GM21576 (cell line): Measurements from ENCODE around the gene SDR39U1.

Source experiments
- ATAC-seq: cut with Tn5 transposase; IDR thresholded peaks from one replicate; pipeline ENCODE4 v1.9.1; 2021; ENCODE audit warnings: mild to moderate bottlenecking, moderate library complexity; ENCODE audit not compliant: unreplicated experiment

Gene SDR39U1

GRCh38 chr14:24430143-24430681 lies 12.4 kb downstream of the SDR39U1 start:
- ATAC-seq = peak; percentile 51

GRCh38 chr14:24429395-24430142 lies 13.0 kb downstream of the SDR39U1 start, which contains the start of the genes CBLN3 and KHNYN:
TSS of gene CBLN3 (minus strand) at chr14:24429668. CDS start at chr14:24429054, 614 bp downstream.
TSS of gene KHNYN (plus strand) at chr14:24429954. CDS start at chr14:24430731, 777 bp downstream.
- peak; percentile 86 for ATAC-seq

- ATAC-seq = no peak
These were observed 13.8 kb downstream of the SDR39U1 start for GRCh38 chr14:24428628-24429394.

DNA sequence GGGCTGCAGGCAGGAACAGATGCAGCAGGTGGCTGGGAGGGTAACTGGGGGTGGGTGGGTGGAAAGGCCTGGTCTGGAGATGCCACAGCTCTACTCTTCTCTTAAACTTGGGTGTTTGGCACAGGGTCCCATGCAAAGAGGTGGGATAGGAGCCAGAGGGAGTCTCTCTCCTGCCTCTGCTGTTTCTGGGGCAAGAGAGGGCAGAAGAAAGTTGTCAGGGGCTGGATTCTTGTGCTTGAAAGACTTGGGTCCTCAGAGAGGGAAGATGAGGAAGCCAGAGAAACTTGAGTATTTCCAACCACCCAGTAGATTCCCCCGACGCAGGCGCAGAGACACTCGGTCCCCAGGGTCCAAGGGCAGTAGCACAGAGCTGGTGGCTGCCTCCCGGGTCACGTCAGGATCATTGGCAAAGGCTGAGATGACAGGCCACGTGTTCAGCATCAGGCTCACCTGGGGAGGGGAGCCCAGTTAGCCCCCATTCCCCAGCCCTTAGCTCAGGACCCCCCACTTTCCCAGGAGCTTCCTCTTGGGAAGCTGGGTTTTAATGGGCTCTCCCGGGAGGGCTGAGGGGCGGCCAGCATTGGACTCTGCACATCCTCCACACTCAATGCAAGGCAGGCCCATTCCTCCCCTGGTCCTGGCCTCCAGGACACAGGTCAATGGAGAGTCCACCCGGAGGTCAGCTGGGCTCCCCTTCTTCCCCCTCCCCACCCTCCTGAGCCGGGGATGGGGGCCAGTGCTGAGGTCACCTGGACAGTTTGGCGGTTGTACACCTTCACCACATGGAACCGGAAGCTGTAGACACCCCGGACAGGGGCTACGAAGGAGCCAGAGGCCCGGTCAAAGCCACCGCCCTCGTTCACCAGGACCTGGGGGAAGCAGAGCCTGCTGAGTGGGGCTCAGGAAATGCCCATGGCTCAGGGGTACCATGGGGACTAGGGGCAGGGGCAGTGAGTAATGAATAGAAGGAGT lies 14.8 kb downstream of the SDR39U1 start:
- ATAC-seq = no peak

DNA sequence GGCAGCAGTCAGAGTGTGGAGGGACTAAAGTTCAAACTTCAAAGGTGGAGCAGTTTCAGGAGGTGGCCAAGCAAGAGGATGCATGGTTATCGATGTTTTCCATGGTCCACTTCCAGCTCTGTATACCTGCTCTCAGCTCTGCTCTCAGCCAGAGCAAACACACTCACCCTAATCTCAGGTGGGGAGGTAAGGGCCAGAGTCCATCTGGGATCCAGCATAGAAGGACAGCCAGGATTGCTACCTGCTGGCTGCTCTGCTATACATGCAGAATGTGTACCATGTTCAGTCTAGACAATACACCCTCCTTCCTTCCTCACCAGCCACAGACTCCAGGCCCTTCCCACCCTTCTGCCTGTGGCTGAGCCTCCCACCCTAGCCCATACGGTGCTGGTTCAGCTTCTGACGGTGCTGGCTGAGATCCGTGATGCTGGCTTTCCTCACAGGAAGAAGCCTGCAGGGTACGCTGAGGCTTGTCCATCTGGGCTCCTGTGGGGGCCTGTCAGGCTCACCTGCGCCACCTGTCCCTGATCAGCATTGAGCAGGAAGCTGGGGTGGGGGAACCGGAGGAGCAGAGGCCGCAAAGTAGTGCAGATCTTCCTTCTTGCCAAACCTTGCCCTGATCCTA lies 15.6 kb downstream of the SDR39U1 start:
- no peak for ATAC-seq

DNA sequence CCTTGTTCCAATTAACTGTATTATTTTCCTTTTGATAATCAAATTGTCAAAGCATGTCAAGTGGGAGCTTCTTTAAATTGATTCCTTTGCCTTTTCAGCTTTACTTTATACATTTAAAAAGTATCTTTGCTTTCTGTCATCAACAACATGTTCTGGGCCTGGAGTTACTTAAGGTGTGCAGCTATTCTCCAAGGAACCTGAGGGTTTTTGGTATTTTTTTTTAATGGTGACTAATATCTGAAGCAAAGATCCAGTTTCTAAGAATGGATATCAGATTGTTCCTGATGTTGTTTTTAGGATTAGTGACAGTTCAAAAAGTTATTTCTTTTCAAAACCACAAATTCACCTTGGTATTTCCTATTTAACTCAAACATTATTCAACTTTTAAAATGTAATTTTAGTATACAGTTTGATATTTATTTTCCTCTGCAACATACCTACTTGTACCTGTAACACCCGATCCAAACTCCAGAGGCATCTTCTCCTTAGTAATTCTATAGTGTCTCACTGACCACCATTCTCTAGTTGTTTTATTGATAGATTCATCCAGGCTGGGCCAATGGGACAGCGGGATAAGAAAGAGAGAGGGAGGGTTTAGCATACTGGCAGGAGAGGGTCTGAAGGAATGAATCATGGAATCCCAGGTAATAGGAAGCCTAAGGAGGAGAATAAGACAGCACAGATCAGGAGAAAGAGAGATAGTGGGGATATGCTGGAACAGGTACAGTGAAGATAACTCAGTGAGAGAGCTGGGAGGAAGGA lies 16.2 kb downstream of the SDR39U1 start:
- no peak for ATAC-seq

DNA sequence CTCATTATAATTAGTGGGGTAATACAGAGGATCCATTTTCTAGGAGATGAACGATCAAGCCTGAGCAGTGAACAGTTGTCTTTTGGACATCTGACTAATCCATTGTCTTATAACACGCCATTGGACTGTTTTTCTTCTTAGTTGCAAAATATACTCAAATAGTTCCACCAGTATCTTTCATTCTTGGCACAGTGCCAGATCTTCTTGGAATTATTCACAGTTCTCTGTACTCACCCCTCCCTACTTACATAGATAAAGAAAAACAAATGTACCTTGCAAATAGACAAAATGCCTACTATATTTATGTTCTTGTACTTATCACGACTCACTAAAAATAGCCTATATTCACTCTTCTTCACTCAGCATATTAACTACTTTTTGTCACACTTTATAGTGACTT lies 16.9 kb downstream of the SDR39U1 start:
- ATAC-seq = no peak

GRCh38 chr14:24422694-24423601 lies 19.6 kb downstream of the SDR39U1 start:
- no peak for ATAC-seq

DNA sequence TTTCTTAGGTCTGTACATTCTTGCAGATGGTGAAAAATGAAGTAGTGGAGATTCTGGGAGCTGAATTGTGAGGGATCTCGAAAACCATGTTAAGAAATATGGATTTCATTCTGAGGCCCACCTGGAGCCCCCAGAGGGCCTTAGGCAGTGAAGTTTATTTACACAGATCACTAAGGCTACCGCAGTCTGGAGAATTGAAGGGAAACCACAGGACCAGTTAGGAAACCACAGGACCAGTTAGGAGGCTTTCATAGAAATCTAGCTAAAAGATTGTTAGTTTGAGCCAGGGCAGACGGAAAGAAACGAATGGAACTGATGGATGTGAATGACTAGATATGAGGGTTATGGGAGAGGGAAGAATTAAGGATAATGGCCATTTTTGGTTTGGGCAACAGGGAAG lies 20.3 kb downstream of the SDR39U1 start:
- no peak for ATAC-seq

DNA sequence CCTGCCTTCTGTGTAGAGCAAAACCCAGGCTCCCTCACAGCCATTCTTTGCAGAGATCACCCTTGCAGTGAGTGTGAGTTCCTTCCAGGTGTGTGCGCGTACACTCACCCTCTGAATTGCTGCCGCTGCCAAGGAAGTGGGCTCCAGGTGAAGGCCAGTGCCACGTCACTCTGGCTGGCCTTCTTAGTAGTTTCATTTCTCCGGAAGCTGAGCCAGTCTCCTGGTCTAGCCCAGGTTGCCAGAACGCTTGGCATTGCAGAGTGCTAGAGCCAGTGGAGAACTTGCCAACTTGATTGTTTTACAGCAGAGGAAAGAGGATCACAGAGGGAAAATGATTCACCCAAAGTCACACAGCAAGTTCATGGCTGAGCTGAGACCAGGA lies 24.1 kb downstream of the SDR39U1 start:
- ATAC-seq = no peak

GRCh38 chr14:24417832-24418491 lies 24.6 kb downstream of the SDR39U1 start:
- ATAC-seq = no peak

GRCh38 chr14:24416932-24417619 lies 25.5 kb downstream of the SDR39U1 start:
- no peak for ATAC-seq

DNA sequence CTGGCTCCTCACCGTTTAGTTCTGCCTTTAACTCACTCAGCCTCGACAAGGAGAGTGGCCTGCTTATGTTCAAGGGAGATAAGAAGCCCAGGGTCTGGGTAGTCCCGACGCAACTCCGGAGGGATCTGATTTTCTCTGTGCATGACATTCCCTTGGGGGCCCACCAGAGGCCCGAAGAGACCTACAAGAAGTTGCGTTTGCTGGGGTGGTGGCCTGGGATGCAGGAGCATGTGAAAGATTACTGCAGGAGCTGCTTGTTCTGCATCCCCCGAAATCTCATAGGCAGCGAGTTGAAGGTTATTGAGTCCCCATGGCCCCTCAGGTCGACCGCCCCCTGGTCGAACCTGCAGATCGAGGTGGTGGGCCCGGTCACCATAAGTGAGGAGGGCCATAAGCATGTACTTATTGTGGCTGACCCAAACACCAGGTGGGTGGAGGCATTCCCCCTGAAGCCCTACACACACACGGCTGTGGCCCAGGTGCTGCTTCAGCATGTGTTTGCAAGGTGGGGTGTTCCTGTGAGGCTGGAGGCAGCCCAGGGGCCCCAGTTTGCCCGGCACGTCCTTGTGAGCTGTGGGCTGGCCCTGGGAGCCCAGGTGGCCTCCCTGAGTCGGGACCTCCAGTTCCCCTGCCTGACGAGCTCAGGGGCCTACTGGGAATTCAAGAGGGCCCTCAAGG lies 26.2 kb downstream of the SDR39U1 start:
- ATAC-seq = no peak

DNA sequence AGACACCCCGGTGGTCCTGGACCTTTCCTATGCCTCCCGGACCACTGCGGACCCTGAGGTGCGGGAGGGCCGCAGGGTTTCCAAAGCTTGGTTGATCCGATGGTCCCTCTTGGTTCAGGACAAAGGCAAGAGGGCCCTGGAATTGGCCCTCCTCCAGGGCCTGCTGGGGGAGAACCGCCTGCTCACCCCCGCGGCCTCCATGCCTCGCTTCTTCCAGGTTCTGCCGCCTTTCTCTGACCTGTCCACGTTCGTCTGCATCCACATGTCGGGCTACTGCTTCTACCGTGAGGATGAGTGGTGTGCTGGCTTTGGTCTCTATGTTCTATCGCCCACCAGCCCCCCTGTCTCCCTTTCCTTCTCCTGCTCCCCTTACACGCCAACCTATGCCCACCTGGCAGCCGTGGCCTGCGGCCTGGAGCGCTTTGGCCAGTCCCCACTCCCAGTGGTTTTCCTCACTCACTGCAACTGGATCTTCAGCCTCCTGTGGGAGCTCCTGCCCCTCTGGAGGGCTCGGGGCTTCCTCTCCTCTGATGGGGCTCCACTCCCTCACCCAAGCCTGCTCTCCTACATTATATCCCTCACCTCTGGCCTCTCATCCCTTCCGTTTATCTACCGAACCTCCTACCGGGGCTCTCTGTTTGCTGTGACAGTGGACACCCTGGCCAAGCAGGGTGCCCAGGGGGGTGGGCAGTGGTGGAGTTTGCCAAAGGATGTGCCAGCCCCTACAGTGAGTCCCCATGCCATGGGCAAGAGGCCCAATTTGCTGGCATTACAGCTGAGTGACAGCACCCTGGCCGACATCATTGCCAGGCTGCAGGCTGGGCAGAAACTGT lies 26.9 kb downstream of the SDR39U1 start:
- no peak for ATAC-seq

DNA sequence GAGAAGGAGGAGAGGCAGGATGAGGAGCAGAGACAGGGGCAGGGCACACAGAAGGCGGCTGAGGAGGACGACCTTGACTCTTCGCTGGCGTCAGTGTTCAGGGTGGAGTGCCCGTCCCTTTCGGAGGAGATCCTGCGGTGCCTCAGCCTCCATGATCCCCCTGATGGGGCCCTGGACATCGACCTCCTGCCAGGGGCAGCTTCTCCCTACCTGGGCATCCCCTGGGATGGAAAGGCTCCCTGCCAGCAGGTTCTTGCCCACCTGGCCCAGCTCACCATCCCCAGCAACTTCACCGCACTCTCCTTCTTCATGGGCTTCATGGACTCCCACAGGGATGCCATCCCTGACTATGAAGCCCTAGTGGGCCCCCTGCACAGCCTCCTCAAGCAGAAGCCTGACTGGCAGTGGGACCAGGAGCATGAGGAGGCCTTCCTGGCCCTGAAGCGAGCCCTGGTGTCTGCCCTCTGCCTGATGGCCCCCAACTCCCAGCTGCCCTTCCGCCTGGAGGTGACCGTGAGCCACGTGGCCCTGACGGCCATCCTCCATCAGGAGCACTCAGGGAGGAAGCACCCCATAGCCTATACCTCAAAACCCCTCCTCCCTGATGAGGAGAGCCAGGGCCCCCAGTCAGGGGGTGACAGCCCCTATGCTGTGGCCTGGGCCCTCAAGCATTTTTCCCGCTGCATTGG lies 27.7 kb downstream of the SDR39U1 start:
- no peak for ATAC-seq
